ENCODE measurements around the gene LGALS9B.
"Not testable (repeated sequence)": the region's sequence is repeated elsewhere in the genome, so short reads cannot be mapped to it uniquely, and the experiment has no call there.

Gene LGALS9B

DNA sequence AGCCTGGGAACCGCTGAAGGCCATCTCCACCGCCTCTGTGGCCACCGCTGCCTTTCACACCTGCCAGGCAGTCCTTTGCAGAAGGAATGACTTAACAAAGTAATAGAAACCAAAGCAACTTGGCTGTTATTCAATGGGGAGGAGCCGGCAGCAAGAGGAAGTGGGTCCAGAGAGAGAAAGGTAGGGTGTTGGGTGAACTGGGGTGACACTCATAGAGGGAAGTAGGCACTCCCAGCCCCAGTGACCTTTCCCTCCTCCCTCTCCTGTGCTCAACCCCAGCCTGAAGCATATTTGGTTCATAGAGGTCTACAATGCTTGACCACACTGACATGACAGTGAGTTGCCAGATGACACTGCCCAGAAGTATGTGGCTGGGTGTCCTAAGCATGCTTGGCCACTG is at the start of gene LGALS9B:
LGALS9B (minus strand) TSS at position 93 of the 400 bp plus-strand sequence; CDS start at position 24, 69 bp downstream.
- DNase-seq = not testable (repeated sequence)

DNA sequence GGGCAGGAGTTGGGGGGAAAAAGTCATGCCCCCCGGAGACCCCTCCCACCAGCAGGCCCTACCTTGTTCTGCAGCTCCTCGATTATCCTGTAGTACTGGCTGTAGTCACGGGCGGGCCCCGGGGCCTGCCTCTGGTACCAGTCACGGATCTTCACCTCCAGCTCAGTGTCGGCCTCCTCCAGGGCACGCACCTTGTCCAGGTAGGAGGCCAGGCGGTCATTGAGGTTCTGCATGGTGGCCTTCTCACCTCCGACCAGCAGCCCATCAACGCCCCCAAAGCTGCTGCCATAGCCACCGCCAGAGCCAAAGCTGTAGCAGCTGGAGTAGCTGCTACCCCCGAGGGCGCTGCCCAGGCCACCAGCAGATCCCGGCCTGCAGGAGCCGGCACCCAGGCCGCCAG is 49.6 kb upstream of the LGALS9B start:
- DNase-seq = not testable (repeated sequence)

DNA sequence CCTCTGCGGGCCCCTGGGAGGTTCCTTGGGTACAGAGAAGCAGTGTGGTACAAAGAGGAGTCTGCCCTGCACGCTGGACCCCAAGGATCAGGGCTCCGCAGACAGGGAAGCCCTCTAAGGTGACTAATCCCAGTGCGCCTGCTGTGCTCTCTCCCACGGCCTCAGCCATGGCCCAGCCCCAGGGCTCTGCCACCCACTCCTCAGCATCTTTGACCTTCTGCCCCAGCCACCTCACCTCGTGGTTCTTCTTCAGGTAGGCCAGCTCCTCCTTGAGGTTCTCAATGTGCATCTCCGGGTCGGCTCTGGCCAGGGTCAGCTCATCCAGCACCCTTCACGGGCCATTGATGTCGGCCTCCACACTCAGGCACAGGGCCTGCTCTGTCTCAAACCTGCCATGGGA is 47.8 kb upstream of the LGALS9B start:
- DNase-seq = not testable (repeated sequence)

DNA sequence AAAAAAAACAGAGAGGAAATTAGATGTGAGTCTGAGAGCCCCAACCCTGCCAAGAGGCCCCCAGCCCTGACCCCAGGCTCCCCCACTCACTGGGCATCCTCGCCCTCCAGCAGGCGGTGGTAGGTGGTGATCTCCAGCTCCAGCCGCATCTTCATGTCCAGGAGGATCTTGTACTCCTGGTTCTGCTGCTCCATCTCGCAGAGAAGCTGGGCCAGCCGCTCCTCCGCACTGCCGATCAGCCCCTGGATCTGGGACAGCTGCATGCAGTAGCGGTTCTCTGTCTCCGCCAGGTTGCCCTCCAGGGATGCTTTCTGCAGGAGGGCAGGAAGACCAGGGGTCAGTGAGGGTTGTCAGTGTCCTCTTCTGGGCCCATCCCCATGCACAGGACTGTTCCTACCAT is 46.2 kb upstream of the LGALS9B start:
- DNase-seq = not testable (repeated sequence)

DNA sequence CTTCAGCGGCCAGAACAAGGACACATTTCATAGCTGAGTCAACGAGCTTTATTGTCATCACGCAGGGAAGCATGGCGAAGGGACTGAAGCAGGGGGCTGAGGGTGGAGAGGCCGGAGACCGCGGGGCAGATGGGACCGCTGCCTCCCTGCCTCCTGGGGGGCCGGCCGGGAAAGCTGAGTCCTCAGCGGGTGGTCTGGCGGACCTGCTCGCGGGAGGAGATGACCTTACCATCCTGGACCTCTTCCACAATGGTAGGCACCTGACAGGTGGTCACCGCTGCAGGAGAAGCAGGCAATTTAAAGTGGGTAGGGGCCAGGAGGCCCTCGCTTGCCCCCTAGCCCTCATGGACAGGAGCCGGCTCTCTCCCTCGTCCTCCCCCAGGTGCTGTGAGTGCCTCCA is 45.0 kb upstream of the LGALS9B start:
- DNase-seq = not testable (repeated sequence)

DNA sequence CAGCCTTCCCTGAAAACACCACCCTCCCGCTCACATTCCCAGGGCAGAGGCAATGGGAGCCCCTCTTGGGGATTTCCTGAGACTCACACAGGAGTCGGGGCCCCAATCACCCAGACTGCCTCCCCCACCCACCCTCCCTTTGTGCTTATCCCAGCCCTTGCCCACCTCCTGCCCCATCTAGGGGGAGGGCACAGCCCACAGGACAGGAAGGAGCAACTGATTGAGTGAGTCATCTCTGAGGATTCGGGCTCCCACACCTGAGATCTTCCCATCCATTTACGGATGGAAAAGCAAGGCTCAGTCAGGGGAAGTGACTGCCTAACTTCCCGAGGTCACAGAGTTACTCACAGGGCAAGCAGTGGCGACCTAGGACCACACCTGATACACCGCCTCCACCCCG is 44.4 kb upstream of the LGALS9B start:
- not testable (repeated sequence) for DNase-seq

DNA sequence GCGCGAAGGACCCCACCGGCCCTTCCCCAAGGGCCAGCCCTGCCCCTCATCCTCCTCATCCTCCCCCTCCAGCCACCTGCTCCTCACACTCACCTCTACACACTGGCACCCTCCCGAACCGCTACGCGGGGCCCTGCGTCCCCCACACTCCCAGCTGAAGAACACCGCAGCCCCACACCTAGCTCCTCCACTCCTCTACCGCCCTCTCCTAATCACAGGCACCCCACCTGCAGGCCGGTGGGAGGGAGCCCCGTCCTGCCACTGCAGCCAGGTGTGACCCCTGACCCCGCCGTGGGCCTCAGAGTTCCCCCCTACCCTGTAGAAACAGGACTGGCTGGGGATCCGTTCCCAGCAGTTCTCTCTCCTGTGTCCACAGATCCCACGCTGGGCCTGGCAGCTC is 38.0 kb upstream of the LGALS9B start:
- not testable (repeated sequence) for DNase-seq

DNA sequence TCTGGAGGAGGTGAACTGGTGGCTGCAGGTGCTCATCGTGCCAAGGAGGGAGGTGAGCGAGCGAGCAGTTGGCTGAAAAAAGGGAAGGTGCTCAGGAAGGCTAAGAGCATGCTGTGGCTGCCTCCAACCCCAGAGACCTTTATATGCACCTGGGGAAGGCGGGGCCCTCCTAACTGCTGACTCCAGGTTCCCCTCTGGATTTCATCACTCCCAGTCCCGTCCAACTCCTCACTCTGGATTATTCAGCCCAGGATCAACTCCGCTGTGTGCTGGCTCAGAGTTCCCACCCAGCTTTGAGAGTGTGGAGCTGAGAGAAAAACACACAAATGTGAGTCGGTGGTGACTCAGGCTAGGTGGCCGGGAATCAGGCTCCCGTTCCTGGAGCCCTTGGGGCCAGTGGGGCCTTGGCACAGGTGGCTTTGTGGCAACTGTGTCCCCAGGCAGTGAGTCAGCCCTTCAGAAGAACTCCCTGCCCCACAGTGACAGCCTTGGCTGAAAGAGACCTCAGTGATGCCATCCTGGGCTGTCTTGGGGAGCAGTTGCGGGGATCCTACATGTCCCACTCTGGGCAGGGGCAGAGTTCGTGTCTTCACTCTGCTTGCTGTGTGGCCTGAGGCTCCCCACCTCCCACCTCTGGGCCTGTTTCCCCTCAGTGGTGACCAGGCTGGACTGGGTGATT is 37.2 kb upstream of the LGALS9B start:
- DNase-seq = not testable (repeated sequence)

DNA sequence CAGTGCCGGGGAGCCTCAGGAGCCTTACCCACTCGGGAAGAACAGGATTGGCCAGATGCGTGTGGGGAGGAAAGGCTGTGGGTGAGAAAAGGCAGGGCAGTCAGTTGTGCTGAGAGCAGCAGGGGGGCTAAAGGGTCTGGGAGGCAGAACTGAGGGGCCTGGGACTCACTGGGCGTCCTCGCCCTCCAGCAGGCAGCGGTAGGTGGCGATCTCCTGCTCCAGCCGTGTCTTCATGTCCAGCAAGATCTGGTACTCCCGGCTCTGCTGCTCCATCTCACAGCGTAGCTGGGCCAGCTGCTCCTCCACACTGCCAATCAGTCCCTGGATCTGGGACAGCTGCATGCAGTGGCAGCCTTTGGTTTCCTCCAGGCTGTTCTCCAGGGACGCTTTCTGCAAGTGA is 34.6 kb upstream of the LGALS9B start:
- DNase-seq = peak; percentile 11

DNA sequence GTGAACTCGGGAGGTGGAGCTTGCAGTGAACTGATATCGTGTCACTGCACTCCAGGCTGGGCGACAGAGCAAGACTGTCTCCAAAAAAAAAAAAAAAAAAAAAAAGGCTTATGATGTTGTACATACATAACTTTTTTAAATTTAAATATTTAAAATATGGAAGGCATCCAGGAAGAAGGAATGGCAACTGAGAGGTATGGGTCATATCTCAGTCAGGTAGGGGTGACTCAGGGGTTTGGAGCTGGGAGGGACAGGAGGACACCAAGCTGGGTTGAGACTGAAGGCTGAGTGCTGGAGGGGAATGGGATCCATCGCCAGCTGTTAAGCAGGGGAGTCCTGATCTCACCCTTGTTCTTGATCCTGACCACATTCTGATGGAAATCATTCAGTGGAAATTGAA is 33.0 kb upstream of the LGALS9B start:
- not testable (repeated sequence) for DNase-seq

DNA sequence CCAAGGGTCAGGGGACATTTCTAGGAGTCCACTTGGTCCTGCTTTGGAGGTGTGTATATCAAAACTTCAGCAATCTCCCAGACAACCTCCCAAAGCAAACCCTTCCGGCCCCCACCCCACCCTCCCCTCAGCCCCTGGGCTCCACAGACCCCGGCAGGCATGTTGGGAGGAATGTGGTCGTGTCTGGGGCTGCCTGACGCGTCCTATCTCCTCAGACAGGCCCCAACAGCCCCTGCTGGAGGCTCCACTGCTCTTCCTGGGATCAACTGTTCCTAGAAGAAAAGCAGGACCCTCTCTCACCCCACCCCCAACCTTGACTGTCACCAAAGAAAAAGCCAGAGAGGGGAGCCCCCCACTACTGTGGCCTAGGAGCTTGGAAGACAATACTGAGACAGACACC is 28.1 kb upstream of the LGALS9B start:
- DNase-seq = not testable (repeated sequence)

DNA sequence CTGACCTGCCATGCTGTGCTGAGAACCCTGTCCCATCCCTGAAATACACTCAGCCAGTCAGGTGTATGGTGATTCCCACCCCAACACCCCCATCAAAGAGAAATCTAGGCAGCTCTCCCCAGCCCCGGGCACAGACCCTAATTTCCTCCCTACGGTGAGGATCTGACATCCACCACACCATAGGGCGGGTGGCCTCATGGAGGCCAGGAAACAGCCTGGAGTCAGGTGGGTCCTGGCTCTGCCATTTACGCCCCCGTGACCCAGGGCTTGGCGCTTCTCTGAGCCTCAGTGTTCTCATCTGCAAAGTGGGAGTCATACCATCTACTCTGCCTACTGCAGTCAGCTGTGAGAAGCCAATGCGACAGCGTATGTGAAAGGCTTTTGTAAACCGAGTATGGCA is 27.4 kb upstream of the LGALS9B start:
- not testable (repeated sequence) for DNase-seq

DNA sequence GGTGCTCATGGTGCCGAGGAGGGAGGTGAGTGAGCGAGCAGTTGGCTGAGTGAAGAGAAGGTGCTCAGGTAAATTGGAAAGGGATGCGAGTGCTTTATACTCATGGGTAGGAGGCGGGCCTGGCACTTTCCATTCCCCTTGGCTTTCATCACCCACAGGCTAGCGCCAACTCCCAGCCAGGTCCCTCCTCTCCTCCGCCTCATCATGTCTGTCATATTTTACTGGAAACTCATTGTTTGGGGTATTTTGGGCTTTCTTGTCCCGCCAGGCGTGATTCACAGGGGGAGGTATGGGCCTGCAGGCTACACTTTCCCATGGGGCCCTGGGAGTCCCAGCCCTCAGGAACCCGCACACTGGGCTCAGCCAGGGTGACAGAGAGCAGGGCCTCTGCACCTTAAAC is 26.8 kb upstream of the LGALS9B start:
- DNase-seq = not testable (repeated sequence)

DNA sequence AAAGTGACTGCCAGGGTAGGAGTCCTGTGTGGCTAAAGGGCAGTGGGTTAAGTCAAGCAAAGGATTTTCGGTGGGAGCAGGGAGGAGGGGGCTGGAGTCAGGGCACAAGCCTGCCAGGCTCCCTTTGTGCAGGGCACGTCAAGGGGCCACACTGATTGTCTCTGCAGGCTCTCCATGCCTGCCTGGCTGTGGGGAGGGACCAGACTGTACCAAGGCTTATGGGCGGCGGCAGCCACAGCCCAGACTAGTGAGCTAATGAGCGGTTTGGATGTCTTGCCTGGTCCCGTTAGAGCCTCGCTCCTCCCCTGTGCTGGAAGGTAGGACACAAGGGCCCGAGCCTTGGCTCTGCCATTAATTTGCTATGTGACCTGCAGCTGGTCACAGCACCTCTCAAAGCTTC is 25.6 kb upstream of the LGALS9B start:
- not testable (repeated sequence) for DNase-seq

DNA sequence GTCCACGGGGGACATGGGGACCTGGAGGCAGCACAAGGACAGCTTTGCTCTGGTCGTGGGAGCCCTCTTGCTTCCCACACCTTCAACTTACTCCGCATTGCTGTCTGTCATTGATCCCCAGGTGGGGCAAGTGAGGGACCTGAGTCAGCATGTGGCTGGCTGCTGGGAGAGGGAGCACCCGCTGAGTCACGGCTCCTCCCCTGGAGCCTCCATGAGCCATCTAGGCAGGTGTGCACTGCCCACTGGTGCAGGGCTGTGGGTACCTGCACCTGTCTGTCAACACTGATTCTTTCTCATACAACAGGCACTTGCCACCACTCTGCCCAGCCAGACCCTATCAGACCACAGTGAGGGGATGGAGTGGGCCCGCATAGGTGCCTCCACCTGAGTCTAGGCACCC is 24.8 kb upstream of the LGALS9B start:
- DNase-seq = not testable (repeated sequence)

DNA sequence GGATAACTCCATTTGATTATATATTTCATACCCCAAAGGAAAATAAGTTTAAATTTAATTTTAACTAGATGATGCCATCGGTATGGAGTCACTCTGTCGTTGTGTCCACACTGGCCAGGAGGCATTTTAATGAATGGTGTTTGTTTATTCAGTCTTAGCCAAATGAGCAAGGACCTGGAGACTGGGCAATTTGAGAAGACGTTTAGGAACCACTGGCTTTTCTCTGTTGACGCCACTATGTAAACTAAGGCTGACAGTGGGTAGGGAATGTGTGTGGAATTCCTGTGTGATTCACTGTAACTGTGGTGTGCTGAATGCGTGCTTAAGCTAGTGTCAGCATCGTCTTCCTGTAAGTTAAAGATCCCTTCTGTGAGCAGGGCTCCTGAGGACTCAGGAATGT is 17.6 kb upstream of the LGALS9B start:
- DNase-seq = not testable (repeated sequence)

DNA sequence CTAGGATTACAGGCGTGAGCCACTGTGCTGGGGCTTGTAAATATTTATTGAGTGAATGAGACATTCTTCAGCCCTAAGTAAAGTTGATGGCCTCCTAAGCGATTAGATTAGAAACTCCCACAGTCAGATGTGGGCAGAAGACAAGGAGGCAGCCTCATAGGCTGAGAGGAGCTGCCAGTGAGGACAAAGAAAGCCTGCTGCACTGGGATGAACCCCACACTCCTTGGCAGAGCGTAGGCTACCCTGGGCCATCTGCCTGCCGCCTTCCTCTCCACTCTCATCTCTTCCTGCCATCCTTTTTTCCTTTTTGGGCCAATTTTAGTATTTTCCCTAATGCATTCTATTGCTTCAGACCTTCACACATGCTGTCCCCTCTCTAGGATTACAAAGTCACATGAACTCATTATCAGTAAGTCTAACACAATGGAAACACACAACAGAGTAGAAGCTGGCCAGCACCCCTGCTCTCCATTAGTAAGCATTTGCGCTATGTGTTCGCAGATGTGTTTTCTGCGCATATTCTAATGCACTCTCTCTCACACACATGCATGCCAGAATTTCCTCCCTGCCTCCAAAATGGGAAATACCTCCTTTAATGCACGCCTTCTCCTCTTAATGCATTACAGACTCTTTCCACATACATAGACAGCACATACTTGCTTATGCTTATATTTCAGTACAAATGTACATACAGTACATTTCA is 12.7 kb upstream of the LGALS9B start:
- DNase-seq = not testable (repeated sequence)

DNA sequence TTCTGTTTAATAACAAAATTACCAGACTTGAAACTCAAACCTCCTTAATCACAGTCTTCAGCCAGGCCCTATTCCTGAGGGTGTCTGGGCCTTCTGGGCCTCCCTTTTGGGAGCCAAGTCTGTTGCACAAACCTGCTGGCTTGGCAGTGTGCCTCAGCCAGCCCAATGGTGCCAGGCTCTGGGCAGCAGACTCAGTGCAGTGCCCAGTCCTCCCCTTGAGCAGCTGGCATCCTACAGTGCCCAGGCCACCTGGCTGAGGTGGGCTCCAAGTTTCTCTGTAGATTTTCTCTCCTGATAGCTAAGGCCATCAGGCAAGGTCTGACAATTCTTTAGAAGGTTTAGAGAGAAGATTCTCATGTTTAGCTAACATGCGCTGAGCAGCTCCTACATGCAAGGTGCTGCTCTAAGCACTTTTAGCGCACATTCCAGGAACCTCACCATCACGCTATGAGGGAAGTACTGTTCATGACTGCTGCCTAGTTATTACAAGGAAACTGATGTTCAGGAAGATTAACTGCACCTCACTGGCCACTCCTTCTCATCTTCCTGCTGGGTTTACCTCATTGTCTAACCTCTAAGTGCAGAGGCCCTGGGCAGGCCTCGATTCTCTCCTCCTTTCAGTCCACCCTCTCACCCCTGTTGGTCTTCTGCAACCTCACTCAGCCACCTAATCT is 10.2 kb upstream of the LGALS9B start:
- DNase-seq = not testable (repeated sequence)

DNA sequence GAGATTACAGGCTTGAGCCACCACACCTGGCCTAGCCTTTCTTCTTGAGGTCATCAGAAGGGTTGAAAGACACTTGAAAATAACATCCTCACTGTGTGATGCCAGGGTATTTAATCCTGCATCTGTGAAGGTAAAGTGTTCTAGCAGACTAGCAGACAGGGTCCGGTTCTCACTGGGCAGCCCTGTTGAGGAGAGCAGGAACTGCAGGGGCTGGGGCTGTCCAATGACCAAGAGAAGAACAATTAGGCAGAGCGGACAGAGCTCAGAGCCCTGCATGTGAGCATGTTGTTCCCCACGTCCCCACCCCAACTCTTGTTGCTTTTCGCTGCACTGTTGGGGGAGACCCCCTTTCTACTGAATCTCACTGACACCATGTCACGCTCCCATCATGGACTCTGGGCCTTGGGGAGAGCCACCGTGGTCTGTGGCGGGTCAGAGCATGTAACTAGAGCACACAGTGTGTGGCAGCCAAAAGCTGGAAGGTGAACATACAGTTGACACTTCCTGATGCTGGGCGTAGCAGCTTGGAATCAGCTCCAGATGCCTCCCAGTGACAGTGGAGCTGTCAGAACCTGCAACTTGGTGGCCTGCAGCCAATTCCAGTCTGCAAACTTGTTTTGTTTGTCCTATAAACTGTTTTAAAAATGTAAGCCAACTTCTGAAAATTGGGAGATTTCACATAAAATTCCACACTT is 7.9 kb upstream of the LGALS9B start:
- DNase-seq = not testable (repeated sequence)

DNA sequence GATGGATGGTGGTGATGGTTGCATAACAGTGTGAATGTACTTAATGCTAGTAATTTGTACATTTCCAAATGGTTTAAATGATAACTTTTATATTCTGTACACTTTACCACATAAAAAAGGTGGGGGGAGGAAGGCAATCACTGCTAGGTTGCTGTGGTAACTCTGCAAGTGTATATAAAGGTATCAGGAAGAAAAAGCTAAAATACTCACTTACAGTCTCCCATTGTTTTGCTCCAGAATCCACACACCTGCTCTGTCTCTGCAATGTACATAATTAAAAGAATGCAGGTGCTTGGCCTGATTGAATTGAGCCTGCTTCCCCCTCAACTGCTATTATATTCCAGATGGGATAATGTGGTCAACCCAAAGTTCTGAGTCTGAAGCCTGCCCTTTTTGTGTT is 6.7 kb upstream of the LGALS9B start:
- DNase-seq = not testable (repeated sequence)

DNA sequence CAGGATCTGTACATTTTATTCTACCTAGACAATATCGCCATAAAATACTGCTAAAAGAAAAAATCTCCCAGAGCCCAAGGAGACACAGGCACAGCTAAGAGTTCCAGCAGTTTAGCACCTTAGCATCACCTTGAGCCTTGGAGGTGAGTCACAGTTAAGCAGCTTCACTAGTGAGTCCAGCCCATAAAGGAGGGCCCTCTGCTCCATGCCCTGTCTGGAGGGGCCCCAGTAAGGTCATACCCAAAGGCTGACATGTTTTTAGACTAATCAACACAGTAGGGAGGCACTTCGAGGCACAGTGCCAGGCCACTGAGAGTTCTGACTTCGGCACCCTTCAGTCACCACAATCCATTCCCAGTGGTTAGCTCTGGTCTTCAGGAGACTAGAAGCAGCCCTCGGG is 2.6 kb upstream of the LGALS9B start:
- not testable (repeated sequence) for DNase-seq

DNA sequence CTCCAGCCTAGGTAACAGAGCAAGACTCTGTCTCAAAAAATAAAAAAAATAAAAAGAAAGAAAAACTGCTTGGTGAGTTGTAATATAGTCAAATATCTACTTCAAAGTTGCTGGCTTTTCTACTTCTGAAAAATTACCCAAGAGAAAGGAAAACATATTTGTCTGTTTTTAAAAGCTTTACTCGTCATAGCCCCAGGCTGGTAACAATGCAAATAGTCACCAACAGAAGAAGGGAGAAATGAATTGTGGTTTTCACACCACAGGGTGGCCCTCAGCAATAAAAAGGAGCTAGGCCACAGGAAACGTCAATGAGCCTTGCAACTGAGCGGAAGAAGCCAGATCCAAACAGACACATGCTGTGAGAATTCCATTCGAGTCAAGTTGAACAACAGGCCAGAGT is 1.8 kb upstream of the LGALS9B start:
- not testable (repeated sequence) for DNase-seq

DNA sequence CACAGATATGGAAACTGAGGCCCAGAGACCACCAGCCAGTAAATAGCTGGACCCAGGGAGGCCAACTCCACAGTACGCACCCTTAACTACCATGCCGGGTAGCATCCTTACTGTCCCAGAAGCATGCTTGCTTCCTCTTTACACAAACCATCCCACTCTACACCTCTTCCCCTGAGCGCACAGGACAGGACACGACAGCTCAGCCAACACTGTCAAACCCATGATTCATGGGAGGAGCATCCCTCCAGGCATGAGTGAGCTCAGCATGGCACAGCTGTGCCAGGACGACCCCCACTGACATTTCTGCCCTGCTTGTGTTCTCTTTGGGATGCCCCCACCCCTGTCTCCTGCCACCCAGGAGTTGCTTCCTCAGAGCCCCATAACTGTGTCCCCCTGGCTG is 340 bp downstream of the LGALS9B start:
- DNase-seq = not testable (repeated sequence)

Data from DMS53 (cell line).